Lower leg skin (tissue), 4 donors: ENCODE data around the gene EPHA1. TPM values are rescaled to one million over a fixed set of nuclear protein-coding genes. Genes with fewer than 3 reads are reported as not detected.

Experiments used
- DNase-seq, 2 donors: peaks; one replicate each; pipeline ENCODE4 v3.0.0-alpha.2; 2019; ENCODE audit warnings: low spot score in 2 of 2
- H3K4me3 ChIP-seq: fragments of 200-600 bp; sonication (generic); 2 replicates; pipeline ENCODE4 v1.5.1; 2017; ENCODE audit warnings: mild to moderate bottlenecking, low read depth; ENCODE audit not compliant: poor library complexity, severe bottlenecking
- POLR2A ChIP-seq, 2 donors: fragments of 450-650 bp; IDR thresholded peaks; one replicate each; pipeline ENCODE4 v1.6.1; 2016 to 2017; ENCODE audit warnings: antibody characterized with exemption in 2 of 2, mild to moderate bottlenecking in 1 of 2, moderate library complexity in 1 of 2
- WGBS, 2 donors: methylation state at CpG; one replicate each; pipeline ENCODE4 v1.1.5; 2018; 5-methylcytosine and 5-hydroxymethylcytosine counted together
- intact Hi-C: fragments of 100-400 bp; cut with DNase I; formaldehyde crosslinking; loops from one replicate; pipeline ENCODE4 v1.15.0; 2023; ENCODE audit warnings: low total_unique reads
- total RNA-seq, 4 donors: library from RNA; depleted of rRNA; stranded (reverse); fragments of >200 nt; gene quantifications; one replicate each; pipeline ENCODE4 v1.1.0, GENCODE V29; 2016
- TF ChIP-seq, protein P1 (sequence below), 3 donors: fragments of 450-650 bp; IDR thresholded peaks; one replicate each; pipeline ENCODE4 v1.5.1; 2016; ENCODE audit warnings: antibody characterized with exemption in 3 of 3, mild to moderate bottlenecking in 3 of 3, moderate library complexity in 2 of 3

EPHA1 gene
- total RNA-seq, 4 donors from 2014 or later = 51.7 to 94.5 (median 64.2) TPM

GRCh38 chr7:143380260-143380645, 28.4 kb downstream of the EPHA1 start:
- 0 to 1% methylated on average over 23 to 35 of the region's 35 CpGs for WGBS, 2 donors
- no peak for TF ChIP-seq POLR2A (IDR thresholded peaks at IDR 0.05)
- TF ChIP-seq, protein P1, sequence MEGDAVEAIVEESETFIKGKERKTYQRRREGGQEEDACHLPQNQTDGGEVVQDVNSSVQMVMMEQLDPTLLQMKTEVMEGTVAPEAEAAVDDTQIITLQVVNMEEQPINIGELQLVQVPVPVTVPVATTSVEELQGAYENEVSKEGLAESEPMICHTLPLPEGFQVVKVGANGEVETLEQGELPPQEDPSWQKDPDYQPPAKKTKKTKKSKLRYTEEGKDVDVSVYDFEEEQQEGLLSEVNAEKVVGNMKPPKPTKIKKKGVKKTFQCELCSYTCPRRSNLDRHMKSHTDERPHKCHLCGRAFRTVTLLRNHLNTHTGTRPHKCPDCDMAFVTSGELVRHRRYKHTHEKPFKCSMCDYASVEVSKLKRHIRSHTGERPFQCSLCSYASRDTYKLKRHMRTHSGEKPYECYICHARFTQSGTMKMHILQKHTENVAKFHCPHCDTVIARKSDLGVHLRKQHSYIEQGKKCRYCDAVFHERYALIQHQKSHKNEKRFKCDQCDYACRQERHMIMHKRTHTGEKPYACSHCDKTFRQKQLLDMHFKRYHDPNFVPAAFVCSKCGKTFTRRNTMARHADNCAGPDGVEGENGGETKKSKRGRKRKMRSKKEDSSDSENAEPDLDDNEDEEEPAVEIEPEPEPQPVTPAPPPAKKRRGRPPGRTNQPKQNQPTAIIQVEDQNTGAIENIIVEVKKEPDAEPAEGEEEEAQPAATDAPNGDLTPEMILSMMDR (IDR thresholded peaks at IDR 0.05) = peak in 2 of 3 donors; percentile 32 to 83
- peak overlapping the region; percentile 89 for H3K4me3 ChIP-seq
- peak; percentile 90 to 98 for DNase-seq
- intact Hi-C loops = no loop called here

- 19 to 25% methylated on average over 15 of the region's 15 CpGs for WGBS, 2 donors
- DNase-seq = no peak
- no peak for TF ChIP-seq POLR2A (IDR thresholded peaks at IDR 0.05)
- TF ChIP-seq, protein P1 (IDR thresholded peaks at IDR 0.05) = no peak
- peak overlapping the region; percentile 89 for H3K4me3 ChIP-seq
- intact Hi-C loops = no loop called here
Observed at GRCh38 chr7:143379611-143380259, 28.9 kb downstream of the EPHA1 start.

- no peak for DNase-seq
Observed at GRCh38 chr7:143376396-143376795, 32.3 kb downstream of the EPHA1 start.

GRCh38 chr7:143375298-143376034, 33.2 kb downstream of the EPHA1 start:
- no peak overlapping the region for H3K4me3 ChIP-seq
- intact Hi-C loops = no loop called here
- WGBS, 2 donors = 77 to 88% methylated on average over 7 of the region's 7 CpGs
- no peak for TF ChIP-seq POLR2A (IDR thresholded peaks at IDR 0.05)
- TF ChIP-seq, protein P1 (IDR thresholded peaks at IDR 0.05) = no peak
- DNase-seq = peak in 1 of 2 donors; percentile 68

More at GRCh38 chr7:143376396-143376795, 32.3 kb downstream of the EPHA1 start:
- TF ChIP-seq, protein P1 (IDR thresholded peaks at IDR 0.05) = no peak
- no peak for TF ChIP-seq POLR2A (IDR thresholded peaks at IDR 0.05)
- intact Hi-C loops = no loop called here
- 70 to 81% methylated on average over 5 of the region's 5 CpGs for WGBS, 2 donors
- H3K4me3 ChIP-seq = no peak overlapping the region

DNA sequence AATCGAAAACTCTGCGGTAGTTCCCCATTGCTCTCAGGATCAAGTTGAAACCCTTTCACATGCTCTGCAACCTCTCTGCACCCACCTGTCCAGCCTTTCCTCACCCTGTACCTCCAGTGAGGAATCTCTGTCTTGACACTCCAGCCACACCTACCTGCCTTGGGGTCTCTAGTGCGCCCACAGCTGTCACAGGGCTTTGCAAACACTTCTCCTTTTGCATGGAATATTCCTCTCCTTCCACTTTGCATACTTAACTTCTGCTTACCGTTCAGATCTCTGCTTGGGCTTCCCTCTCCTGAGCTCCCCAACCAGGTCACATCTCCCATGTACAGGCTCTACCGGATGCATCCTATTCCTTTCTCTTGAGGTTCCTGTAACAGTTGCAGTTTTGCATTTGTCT, 34.1 kb downstream of the EPHA1 start:
- whole genome bisulfite sequencing, 2 donors = 81 to 90% methylated on average over 5 of the region's 5 CpGs
- intact Hi-C loops = no loop called here
- no peak for TF ChIP-seq POLR2A (IDR thresholded peaks at IDR 0.05)
- TF ChIP-seq, protein P1 (IDR thresholded peaks at IDR 0.05) = no peak
- no peak overlapping the region for H3K4me3 ChIP-seq
- DNase-seq = no peak
